ENCODE measurements around the gene SIAE.
A peak's percentile ranks its signal among the peaks of the same experiment; 100 is the strongest.

Gene SIAE

DNA sequence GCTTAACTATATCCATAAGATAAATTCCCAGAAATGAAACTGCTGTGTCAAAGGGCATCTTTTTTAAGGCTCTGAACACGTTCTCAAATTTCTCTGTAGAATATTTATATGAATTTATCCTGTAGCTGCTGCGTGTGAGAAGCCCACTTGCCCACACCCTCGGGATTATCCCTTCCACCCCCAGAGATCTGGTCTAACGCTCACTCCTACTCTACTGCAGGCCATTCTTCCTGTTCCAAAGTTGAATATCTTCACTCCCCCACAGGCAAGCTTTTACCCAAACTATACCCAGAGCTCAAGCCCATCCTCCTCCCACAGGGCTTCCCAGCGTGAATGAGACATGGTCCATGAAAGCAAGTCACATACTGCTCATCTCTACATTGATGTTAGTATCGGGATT, 24.9 kb downstream of the SIAE start:
- TF ChIP-seq, protein P1, sequence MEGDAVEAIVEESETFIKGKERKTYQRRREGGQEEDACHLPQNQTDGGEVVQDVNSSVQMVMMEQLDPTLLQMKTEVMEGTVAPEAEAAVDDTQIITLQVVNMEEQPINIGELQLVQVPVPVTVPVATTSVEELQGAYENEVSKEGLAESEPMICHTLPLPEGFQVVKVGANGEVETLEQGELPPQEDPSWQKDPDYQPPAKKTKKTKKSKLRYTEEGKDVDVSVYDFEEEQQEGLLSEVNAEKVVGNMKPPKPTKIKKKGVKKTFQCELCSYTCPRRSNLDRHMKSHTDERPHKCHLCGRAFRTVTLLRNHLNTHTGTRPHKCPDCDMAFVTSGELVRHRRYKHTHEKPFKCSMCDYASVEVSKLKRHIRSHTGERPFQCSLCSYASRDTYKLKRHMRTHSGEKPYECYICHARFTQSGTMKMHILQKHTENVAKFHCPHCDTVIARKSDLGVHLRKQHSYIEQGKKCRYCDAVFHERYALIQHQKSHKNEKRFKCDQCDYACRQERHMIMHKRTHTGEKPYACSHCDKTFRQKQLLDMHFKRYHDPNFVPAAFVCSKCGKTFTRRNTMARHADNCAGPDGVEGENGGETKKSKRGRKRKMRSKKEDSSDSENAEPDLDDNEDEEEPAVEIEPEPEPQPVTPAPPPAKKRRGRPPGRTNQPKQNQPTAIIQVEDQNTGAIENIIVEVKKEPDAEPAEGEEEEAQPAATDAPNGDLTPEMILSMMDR (IDR thresholded peaks at IDR 0.05; ENCODE audit: low read depth, low read length), result no peak
- H3K4me1 ChIP-seq, result no peaks in the 10 kb centered on the region
- no peak for DNase-seq
- H3K27me3 ChIP-seq, result no peaks in the 10 kb centered on the region; the same call in 1 of the 2 replicates
- no peaks in the 10 kb centered on the region for H3K9me3 ChIP-seq
- H3K4me3 ChIP-seq (ENCODE audit: low read depth, low read length), result no peak overlapping the region
- no peaks in the 10 kb centered on the region for H3K36me3 ChIP-seq

DNA sequence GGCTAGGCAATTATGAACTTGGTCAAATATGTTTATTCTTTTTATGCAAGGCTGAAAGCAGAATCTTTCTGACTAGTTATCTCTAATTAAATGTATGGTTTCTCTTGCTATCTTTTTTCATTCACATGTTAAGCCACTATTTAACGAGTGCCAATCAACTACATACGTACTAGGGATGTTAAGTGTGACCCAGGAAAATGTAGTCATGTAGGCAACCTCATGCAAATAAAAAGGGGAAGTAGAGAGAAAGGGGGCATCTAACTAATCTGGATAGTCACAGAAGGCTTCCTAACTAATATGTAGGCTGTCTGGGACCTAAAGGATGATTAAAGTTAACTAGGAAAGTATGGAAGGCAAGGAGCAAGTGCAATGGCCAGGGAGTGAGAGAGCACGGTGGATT, 27.4 kb downstream of the SIAE start:
- Histone ChIP-seq H3K4me3 (ENCODE audit: low read depth, low read length) (no peak overlapping the region), H3K4me1 (no peaks in the 10 kb centered on the region), H3K27me3 (no peaks in the 10 kb centered on the region), H3K36me3 (no peaks in the 10 kb centered on the region), H3K9me3 (no peaks in the 10 kb centered on the region)
- no peak for DNase-seq
- TF ChIP-seq, protein P1 (IDR thresholded peaks at IDR 0.05; ENCODE audit: low read depth, low read length), result no peak

DNA sequence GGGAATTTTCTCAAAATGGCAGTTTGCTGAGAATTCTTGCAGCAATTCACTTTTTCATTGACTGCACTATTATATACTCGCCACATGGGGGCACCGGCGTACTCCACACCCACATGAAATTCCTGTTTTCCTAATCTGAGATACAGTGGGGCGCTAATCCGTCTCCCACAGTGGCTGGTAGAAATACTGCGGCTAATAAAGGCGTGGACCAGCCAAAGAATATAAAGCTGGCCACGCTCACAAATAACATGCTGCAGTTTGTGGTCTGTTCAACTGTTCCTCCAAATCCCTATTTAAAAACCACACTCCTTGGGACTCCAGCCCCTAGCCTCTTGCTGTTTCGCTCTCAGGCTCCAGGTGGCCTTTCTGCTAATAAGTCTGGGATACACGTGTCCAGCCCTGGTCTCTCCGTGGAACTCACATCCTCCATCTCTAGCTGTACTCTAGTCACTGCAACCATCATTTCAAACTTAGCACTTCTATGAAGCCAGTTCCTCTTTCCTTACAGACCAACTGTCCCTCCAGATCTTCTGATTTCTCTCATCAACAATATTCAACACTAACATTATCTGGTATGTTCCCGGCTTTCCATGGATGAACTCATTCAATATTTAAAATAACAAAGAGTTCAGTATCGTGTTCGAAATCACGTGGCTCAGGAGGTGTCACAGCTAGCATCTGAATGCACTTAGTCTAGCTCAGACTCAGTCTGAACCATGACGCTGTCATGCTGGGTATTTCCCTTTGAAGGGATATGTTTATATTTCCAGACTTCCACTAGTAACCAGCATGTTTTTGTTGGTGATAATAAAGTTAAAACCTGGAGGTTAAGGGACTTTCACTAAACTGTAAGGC, 28.9 kb downstream of the SIAE start:
- Histone ChIP-seq H3K27me3 (no peaks in the 10 kb centered on the region), H3K4me1 (no peaks in the 10 kb centered on the region), H3K36me3 (no peaks in the 10 kb centered on the region), H3K4me3 (ENCODE audit: low read depth, low read length) (peak overlapping the region; percentile 50), H3K9me3 (no peaks in the 10 kb centered on the region)
- DNase-seq, result peak; percentile 50
- TF ChIP-seq, protein P1 (IDR thresholded peaks at IDR 0.05; ENCODE audit: low read depth, low read length), result peak; percentile 83

DNA sequence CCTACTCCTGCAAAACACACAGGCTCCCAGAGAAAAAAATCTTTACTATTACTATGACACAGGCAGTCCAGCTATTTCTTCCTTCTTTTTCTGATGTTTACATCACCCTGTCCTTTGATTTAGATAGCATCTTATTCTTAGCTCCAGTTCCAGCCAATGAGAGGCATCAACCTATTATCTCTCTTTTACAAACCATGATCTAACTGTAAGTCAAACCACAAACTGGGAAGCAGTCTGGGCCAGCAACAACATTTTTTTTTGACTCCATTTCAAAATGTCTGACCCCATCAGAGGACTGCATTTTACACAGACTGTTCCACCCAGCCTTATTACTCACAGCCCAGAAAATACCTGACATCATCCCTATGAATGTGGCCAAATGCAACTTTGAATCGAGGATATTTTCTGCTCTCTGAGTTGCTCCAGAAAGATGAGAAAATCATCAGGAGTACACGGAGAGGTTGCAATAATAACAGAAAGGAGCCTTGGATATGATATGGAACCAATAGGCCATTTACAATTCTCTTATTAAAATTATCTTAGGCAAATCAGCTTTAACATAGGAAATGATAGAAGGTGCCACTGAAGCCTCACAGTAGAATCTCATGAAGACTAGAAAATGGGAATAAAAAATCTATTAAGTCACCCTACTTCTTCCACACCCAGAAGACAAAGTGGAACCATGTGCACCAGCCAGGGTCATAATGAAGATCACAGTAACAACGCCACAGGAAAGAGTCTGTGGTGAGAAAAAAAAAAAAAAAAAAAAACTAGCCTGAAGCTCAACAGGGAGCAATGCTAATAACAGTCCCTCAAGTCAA, 29.7 kb downstream of the SIAE start:
- Histone ChIP-seq H3K36me3 (no peaks in the 10 kb centered on the region), H3K9me3 (no peaks in the 10 kb centered on the region), H3K4me3 (ENCODE audit: low read depth, low read length) (no peak overlapping the region), H3K27me3 (no peaks in the 10 kb centered on the region), H3K4me1 (no peaks in the 10 kb centered on the region)
- DNase-seq, result no peak
- TF ChIP-seq, protein P1 (IDR thresholded peaks at IDR 0.05; ENCODE audit: low read depth, low read length), result no peak

DNA sequence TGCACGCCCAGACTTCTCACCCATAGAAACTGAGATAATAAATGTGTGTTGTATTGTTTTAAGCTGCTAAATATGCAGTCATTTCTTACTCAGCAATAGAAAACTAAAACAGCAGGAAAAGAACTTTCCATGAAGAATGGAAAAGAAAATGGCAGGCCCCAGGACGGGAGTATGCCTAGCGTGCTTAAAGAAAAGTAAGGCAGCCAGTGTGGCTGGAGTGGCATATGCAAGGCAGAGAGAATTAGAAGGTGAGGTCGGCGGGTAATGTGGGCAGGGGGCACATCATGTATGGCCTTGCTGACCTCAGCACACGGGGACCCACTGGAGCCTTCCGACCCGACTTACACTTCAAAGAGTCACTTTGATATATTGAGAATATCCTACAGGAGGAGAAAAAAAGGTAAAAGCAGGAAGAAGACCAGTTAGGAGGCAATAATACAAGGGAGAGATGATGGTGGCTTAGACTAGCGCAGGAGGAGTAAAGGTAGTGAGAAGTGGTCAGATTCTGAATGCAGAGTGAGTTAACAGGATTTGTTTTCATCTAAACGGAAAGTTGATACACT, 30.4 kb downstream of the SIAE start:
- no peaks in the 10 kb centered on the region for H3K27me3 ChIP-seq
- H3K9me3 ChIP-seq, result no peaks in the 10 kb centered on the region
- no peaks in the 10 kb centered on the region for H3K4me1 ChIP-seq
- no peak overlapping the region for H3K4me3 ChIP-seq (ENCODE audit: low read depth, low read length)
- TF ChIP-seq, protein P1 (IDR thresholded peaks at IDR 0.05; ENCODE audit: low read depth, low read length), result no peak
- no peak for DNase-seq
- H3K36me3 ChIP-seq, result no peaks in the 10 kb centered on the region

All from BE2C (cell line).